ENCODE measurements around the gene MATR3. TPM values are rescaled to one million over a fixed set of nuclear protein-coding genes. Genes with fewer than 3 reads are reported as not detected.
"Not testable (repeated sequence)": the region's sequence is repeated elsewhere in the genome, so short reads cannot be mapped to it uniquely, and the experiment has no call there.

MATR3 gene, protein sequence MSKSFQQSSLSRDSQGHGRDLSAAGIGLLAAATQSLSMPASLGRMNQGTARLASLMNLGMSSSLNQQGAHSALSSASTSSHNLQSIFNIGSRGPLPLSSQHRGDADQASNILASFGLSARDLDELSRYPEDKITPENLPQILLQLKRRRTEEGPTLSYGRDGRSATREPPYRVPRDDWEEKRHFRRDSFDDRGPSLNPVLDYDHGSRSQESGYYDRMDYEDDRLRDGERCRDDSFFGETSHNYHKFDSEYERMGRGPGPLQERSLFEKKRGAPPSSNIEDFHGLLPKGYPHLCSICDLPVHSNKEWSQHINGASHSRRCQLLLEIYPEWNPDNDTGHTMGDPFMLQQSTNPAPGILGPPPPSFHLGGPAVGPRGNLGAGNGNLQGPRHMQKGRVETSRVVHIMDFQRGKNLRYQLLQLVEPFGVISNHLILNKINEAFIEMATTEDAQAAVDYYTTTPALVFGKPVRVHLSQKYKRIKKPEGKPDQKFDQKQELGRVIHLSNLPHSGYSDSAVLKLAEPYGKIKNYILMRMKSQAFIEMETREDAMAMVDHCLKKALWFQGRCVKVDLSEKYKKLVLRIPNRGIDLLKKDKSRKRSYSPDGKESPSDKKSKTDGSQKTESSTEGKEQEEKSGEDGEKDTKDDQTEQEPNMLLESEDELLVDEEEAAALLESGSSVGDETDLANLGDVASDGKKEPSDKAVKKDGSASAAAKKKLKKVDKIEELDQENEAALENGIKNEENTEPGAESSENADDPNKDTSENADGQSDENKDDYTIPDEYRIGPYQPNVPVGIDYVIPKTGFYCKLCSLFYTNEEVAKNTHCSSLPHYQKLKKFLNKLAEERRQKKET
- total RNA-seq, result 163 TPM

DNA sequence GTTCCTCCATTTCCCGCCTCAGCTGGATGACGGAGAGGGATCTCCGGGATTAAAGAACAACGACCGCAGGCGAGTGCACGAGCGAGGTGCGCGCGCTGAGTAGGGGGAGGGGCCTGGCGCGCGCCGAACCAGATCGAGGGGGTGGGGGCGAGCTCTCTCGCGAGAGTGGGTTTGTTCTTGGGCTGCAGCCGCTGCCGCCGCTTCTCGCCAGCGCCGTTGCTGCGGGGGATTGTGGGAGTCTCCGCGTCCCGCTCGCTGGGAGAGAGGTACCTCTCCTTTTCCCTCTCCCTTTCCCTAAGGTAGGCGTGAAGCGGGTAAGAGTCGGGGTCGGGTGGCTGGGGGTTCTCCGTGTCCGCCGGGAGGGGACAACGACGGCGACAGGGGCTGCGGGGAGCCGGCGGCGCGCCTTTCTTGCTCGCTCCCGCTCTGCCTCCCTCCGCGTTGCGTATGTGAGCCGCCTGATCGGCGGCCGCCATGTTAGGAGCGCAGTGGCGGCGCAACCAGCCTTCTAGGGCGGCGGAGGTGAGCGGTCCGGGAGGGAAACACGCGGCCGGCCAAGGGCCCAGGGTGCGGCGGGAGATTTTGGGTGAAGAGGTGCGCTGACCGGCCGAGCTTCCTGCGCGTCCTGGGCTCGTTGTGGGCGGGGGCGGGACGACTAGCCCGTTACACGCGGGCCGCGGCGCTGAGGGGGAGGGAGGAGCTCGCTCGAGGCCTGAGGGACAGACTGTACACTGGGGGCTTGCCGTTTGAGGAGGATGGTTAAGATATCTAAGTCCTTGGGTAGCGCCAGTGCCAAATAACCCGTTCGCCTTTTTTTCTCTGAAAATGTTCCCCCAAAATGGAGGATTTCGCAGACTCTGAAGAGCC lies at the start of gene MATR3:
TSS of gene MATR3 (plus strand) at position 234 of the 867 bp plus-strand sequence. CDS start 13,676 bp downstream, outside the sequence.
- DNase-seq (ENCODE audit: low read depth in 2 of 3, low spot score in 2 of 3), result peak; percentile 81 to 95 (median 93)

DNA sequence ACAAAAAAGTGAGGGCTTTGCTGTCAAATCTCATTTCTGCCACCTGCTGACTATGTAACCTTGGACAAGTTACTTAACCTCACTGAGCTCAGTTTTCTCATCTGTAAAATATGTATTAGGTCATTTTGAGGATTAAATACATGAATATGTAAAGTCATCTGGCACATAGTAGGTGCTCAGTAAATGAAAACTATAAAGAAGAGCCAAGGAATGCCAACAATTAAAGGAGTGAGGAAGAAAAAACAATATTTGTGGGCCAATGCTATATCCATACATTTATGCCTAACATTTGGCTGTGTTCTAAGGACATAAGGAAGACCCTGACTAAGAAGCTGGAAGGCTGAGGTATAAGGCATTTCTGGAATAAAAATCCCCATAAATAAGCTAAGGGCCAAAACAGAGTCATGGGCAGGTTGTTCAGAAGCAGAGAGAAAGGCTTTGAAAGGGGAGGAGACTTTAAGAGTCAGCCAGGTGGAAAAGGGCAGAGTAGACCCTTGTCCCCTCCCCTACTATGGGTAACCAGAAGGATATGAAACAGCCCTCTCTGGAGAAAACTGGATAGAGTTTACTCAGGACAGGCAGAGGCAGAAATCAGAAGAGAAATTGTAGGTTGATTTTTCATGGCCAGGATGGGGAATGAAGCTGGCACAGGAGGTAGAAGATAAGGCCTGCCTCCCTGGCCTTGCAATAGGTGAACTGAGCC lies 47.8 kb upstream of the MATR3 start:
- DNase-seq (ENCODE audit: low read depth in 2 of 3, low spot score in 2 of 3), result no peak

DNA sequence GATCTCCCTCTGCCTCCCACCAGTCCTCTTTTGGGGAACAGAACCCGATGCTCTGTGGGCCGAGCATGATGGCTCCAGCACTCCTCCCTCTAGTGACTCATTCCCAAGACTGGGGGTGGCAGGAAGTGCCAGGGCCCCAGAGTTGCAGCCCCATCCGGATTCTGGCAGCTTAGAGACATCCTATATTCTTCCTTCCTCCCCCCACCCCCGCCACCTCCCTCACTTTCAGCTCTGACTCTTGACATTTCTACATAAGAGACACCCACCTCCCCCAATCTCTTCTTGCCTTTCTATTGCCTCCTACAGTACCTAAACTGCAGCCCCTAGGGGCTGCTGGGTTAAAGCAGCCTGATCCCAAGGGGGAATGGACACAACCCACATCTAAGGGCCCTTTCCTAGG lies 47.1 kb upstream of the MATR3 start:
- peak in 2 of 3 donors; percentile 84 to 85 for DNase-seq (ENCODE audit: low read depth in 2 of 3, low spot score in 2 of 3)

DNA sequence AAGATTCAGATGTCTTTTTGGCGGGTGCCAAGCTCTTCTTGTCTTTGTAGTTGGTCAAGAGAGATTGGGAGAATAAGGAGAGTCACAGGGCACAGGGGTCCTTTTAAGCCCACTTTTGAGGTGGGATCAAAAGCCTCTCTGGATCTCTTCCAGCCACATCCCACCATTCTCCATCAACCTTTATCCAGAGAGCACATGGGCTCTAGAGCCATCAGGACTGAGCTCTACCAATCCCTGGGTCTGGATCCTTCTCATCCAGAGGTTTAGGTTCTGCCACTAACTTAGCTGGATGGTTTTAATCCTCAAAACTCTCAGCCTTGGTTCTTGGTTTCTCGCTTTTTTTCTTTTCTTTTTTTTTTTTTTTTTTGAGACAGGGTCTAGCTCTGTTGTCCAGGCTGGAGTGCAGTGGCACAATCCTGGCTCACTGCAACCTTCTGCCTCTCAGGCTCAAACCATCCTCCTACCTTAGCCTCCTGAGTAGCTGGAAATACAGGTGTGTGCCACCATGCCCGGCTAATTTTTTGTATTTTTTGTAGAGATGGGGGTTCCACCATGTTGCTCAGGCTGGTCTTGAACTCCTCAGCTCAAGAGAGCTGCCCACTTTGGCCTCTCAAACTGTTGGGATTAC lies 44.6 kb upstream of the MATR3 start:
- no peak for DNase-seq (ENCODE audit: low read depth in 2 of 3, low spot score in 2 of 3)

DNA sequence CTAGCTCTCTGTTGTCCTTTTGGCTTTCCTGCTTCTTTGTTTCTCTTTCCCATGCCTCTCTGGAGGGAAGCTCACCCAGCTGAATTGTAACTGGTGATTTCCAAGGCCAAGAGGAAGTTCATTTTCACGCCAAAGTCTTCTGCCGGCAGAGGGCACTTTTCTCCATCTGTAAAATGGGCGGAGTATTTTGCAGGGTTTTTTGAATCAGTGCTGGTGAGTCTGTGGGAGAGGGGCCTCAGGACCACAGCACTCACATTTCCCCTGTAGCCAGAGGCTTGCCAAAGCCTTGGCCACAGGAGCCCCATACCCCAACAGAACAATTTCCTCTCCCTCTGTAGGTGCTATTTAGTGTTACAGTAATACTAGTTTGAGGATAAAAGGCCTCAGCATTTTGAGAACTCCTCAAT lies 42.3 kb upstream of the MATR3 start:
- DNase-seq (ENCODE audit: low read depth in 2 of 3, low spot score in 2 of 3), result no peak

DNA sequence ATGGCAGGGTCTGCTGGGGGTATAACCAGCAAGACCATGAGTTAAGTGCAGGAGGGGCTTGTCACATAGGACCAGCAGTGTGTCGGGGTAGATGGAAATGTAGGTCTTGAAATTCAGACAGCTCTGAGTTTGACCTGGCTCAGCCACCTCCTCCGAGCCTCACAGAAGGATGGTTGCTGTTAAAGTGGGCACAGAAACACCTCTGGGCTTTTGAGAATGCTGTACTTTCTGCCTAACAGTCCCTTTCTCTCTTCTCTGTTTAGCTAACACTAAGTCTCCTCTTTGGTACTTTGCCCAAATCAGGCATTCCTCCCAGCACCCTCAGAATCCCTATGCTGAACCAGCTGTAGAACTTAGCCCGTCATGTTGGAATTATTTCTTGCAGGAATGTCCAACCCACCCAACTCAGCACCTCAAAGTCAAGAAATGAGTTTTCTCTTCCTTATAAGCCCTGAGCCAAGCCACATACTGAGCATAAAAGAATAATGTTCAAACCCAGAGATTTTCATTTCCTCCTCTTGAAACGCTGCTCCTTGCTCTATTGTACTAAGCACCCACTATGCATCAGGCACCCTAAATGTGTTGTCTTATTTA lies 41.7 kb upstream of the MATR3 start:
- DNase-seq (ENCODE audit: low read depth in 2 of 3, low spot score in 2 of 3), result no peak

DNA sequence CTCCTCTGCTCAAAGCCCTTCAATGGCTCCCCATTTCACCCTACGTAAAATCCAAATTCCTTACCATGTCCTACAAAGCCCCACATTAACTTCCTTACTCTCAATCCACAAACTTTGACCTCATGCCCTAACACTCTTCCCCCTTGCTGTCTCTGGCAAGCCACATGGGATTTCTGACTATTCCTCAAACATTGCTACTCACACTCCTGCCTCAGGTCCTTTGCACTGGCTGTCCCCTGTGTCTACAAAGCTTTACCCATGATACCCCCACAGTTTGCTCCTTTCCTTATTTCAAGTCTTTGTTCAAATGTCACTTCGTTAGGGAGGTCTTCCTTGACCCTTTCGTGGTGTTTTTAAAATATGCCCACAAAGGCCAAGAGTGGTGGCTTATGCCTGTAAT lies 40.4 kb upstream of the MATR3 start:
- no peak for DNase-seq (ENCODE audit: low read depth in 2 of 3, low spot score in 2 of 3)

DNA sequence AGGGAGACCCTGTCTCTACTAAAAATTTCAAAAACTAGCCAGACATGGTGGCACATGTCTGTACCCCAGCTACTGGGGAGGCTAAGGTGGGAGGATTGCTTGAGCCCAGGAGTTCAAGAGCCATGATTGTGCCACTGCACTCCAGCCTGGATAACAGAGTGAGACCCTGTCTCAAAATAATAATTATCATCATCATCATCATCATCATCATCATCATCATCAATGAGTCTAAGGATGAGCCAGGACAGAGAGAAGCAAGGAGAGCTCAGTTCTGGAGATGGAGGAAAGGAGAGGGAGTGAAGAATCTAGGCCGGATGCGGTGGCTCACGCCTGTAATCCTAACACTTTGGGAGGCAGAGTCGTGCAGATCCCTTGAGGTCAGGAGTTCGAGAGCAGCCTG lies 36.7 kb upstream of the MATR3 start:
- no peak for DNase-seq (ENCODE audit: low read depth in 2 of 3, low spot score in 2 of 3)

DNA sequence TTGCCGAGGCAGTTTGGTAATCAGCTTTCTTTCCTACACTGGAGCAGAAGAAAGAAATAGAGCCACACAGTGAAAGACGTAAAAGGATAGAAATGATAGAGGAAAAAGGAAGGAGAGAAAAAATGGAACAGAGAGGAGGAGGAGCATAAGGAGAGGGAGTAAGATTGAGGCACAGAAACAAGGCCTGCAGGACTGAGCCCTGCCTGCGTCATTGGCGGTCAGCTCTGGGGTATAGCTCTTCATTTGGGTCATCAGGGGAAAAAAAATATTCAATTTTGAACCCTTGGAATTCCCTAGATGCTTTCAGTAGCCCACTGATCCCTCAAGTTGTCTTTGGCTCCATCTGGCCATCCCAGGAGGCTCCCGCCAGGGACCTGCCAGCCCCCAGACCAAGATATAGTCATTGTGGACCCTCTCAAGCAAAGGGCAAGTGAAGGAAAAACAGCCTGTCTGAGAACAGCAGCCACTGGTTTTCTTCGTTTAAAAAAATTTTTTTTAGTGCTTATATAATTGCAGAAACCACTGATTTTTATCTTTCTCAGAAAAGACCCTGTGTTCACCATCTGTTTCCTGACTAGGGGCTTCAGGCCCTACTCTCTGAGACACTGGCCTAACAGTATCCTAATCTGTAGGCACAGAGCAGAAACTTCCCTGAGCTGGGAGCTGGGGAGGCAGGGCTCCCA lies 31.3 kb upstream of the MATR3 start:
- DNase-seq (ENCODE audit: low read depth in 2 of 3, low spot score in 2 of 3), result peak in 1 of 3 donors; percentile 99

DNA sequence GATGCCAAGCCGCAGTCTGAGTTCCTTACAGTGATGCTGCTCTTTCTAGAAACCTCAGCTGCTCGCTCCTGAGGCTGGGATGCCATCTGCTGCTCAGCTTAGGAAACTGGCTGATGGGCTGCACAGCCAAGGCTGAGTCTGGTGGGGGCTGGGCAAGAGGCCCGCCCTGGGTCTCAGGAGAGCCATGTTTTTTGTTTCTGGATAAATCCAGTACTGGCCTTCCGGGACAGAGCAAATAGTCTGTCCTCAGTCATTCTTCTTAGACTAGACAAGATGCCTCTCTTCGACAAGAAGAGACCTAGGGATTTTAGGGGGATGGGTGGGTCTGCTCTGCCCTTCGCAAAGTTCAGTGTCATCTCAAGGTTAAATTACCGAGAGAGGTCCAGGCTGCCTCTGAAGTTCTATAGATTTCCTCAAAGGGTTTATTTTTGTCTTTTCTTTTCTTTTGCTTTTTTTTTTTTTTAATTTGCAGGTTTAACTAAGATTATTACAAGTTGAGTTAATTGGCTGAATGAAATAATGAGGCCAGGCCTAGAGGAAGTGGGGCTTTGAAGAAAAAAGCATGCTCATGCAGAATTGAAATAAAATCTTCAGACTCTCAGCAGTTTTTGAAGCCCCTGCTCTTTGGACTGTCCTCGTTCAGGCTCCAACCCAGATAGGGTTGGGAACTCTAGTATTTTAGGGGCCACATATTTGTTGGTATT lies 30.6 kb upstream of the MATR3 start:
- DNase-seq (ENCODE audit: low read depth in 2 of 3, low spot score in 2 of 3), result peak in 1 of 3 donors; percentile 97

DNA sequence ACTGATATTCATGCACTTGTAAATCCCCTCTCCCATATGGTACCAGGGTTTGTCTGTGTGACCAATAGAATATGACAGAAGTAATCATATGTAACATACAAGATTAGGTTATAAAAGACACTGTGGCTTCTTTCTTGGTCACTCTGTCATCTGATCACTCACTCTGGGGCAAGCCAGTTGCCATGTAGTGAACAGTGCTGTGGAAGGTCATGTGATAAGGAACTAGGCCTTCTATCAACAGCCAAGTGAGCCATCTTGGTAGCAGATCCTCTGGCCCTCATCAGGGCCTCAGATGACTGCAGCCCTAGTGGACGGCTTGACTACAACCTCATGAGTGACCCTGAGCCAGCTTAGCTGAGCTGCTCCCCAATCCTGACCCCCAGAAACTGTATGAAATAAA lies 30.0 kb upstream of the MATR3 start:
- DNase-seq (ENCODE audit: low read depth in 2 of 3, low spot score in 2 of 3), result no peak

DNA sequence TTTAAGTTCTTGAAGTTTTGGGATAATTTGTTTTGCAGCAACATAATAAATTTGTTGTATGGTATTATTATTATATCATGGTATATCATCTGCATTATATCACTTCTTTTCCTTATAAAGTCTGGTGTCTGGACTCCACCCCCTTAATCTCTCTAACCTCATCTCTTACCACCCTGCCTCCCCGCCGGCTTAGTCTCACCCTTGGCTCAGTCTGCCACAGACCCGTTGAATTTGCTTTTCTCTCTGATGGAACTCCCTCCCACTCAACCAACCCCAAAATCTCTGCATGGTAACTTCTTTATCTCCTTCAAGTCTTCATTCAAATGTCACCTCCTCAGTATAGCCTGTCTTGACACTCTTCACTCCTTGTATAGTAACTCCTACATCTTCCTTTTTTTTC lies 29.6 kb upstream of the MATR3 start:
- DNase-seq (ENCODE audit: low read depth in 2 of 3, low spot score in 2 of 3), result no peak

DNA sequence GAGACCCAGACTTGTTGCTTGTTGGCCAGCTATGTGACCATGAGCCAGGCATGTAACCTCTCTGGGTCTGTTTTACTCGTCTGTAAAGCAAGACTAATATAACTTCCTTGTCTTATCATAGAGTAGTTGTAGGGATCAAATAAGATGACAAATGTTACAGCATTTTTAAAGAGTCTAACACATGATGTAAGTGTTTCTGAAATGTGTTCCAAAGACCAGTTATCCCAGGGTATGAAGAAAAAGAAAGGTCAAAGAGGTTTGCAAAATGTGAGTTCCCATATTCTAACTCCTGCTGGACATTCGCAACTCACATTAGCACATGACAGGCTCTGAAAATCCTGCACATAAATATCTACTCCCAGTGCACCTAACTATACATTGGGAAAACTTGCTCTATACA lies 28.5 kb upstream of the MATR3 start:
- no peak for DNase-seq (ENCODE audit: low read depth in 2 of 3, low spot score in 2 of 3)

DNA sequence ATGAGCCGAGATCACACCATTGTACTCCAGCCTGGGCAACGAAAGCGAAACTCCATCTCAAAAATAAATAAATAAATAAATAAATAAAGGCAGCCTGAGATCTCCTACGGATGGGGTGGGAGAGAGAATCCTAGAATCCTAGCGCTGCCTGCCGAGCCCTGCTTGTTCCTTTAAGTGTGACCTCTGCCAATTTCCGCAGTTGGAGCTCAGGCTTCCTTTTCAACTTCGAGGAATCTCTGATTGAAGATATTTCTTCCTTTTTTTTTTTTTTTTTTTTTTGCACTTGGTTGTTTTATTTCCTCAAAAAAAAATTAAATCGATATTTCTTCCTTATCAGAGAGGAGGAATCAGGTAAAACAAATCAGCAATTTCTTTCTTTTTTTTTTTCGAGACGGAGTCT lies 27.3 kb upstream of the MATR3 start:
- no peak for DNase-seq (ENCODE audit: low read depth in 2 of 3, low spot score in 2 of 3)

DNA sequence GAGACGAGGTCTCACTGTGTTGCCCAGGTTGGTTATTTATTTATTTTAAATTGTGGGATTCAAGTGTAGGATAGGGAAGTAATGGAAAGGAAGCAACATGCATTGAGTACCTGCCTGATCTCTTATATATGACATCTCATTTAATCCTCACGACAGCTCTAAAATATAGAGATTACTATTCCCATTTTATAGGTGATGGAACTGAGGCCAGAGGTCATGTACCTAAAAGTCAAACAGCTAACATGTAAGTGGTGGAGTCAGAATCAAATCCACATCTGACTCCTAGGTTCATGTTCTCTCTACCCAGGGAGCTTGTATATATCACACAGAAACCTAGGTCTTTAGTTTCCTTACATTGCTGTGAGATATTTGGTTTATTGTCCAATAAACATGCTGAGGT lies 26.1 kb upstream of the MATR3 start:
- DNase-seq (ENCODE audit: low read depth in 2 of 3, low spot score in 2 of 3), result no peak

DNA sequence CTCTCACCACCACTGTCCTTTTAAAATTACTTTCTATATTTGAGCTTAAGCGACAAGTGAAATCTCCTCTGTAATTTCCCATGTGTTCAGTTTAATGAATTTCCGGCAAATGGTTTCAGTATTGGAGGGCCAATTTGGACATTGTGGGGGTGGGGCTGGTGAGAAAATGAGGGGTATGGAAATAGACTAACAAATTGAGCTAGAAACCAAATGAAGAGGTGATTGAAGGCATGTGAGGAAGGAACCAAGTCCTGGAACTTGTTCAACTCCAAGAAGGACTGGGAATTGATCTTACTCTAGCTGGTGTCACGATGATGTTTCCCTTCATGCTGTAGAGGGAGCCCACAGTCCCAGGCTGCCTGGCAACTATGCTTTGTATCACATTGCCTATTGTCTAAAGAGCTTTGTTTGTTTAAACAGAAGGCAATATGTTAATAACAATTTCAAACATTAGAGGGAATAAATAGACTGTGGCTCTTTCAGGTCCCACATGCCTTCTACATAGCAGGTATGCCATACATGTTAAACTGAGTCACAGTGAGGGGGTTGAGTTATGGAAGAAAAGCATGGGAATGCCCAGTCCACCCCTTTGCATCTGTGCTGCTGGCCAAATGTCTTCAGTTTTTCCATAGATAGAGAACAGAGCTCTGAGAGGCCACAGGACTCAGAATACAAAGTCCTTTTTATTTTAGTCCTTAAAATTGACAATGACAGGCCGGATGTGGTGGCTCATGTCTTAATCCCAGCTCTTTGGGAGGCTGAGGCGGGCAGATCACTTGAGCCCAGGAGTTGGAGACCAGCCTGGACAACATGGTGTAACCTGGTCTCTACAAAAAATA lies 25.0 kb upstream of the MATR3 start:
- peak in 1 of 3 donors; percentile 28 for DNase-seq (ENCODE audit: low read depth in 2 of 3, low spot score in 2 of 3)

DNA sequence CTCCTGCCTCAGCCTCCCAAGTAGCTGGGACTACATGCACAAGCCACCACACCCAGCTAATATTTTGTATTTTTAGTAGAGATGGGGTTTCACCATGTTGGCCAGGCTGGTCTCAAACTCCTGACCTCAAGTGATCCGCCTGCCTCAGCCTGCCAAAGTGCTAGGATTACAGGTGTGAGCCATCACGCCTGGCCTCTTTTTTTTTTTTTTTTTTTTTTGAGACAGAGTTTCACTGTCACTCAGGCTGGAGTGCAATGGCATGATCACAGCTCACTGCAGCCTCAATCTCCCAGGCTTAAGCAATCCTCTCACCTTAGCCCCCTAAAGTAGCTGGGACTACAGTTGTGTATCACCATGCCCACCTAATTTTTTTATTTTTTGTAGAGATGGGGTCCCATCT lies 22.8 kb upstream of the MATR3 start:
- not testable (repeated sequence) for DNase-seq (ENCODE audit: low read depth in 2 of 3, low spot score in 2 of 3)
